Measurements from ENCODE around the gene DSCAM. TPM values are rescaled to one million over a fixed set of nuclear protein-coding genes. Genes with fewer than 3 reads are reported as not detected.

Gene DSCAM
- total RNA-seq, 1 donor from 2014 or later: 0.06 TPM

DNA sequence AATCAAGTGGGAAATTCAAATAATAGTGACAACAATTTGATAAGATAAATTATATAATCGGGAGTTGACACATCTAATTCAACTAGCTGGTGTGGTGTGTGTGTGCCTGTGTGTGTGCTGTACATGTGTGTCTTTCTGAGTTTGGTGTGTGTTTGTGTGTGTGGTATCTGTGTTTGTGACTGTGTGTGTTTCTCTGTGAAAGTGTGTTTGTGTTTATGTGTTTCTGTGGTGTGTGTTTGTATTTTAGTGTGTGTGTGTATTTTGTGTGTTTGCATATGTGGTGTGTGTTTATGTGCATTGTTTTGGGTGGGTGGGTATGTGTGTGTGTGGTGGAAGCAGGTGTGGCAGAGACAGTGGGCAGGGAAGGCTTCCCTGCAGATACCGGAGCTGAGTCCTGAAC lies 4.8 kb upstream of the DSCAM start:
- intact Hi-C loops (cut with DNase I): no loop called here
- TF ChIP-seq, protein P1, sequence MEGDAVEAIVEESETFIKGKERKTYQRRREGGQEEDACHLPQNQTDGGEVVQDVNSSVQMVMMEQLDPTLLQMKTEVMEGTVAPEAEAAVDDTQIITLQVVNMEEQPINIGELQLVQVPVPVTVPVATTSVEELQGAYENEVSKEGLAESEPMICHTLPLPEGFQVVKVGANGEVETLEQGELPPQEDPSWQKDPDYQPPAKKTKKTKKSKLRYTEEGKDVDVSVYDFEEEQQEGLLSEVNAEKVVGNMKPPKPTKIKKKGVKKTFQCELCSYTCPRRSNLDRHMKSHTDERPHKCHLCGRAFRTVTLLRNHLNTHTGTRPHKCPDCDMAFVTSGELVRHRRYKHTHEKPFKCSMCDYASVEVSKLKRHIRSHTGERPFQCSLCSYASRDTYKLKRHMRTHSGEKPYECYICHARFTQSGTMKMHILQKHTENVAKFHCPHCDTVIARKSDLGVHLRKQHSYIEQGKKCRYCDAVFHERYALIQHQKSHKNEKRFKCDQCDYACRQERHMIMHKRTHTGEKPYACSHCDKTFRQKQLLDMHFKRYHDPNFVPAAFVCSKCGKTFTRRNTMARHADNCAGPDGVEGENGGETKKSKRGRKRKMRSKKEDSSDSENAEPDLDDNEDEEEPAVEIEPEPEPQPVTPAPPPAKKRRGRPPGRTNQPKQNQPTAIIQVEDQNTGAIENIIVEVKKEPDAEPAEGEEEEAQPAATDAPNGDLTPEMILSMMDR (IDR thresholded peaks at IDR 0.05): no peak
- Histone ChIP-seq H3K27ac (no peak overlapping the region), H3K9me3 (no peaks in the 10 kb centered on the region), H3K4me3 (no peak overlapping the region), H3K4me1 (no peaks in the 10 kb centered on the region), H3K27me3 (ENCODE audit: low read depth) (peaks cover 18% of the 10 kb centered on the region), H3K36me3 (no peaks in the 10 kb centered on the region)
- no peak for ATAC-seq
- DNase-seq: no peak

DNA sequence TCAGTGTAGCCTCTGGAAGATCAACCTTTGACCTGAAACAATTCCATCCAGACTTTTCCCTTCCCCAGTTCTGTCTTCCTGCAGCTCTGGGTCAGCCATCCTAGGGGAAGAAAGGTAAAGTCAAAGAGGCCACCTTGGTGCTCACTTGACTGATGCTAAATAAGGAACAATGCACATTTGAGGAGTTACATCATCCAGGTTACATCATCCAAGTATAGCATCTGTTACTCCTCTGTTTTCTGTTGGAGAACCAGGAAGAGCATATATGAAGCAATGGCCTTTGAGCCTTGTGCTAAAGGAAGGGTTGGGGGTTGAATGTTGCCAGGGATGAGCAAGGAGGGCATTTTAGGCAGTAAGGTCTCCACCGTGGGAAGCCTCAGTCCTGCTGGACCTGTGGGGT lies 3.1 kb upstream of the DSCAM start:
- DNase-seq (no peak), ATAC-seq (no peak)
- Histone ChIP-seq H3K27me3 (ENCODE audit: low read depth) (peaks cover 29% of the 10 kb centered on the region), H3K4me1 (no peaks in the 10 kb centered on the region), H3K9me3 (no peaks in the 10 kb centered on the region), H3K36me3 (no peaks in the 10 kb centered on the region), H3K27ac (no peak overlapping the region), H3K4me3 (no peak overlapping the region)
- TF ChIP-seq, protein P1 (IDR thresholded peaks at IDR 0.05): no peak
- intact Hi-C loops (cut with DNase I): no loop called here

DNA sequence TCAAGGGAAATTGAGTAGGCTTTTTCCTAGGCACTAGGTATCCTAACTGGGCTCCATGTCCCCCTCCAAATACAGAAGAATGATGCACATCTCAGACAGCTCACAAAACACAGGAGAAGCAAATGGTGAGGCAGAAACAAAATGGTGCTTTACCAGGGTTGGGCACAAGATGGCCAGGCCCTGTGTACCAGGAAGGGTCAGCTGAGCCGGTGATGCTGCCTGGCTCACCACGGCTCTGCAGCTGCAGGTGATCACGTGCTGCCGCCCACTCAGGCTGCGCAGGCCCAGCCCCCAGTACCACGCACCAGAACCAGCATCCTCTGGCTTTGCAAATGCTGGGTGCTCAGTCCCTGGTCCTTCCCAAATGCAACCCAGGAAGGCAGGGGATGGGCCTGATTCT lies 993 bp upstream of the DSCAM start:
- DNase-seq (no peak), ATAC-seq (no peak)
- H3K4me1 ChIP-seq: no peaks in the 10 kb centered on the region
- peaks cover 34% of the 10 kb centered on the region for H3K27me3 ChIP-seq (ENCODE audit: low read depth)
- no peaks in the 10 kb centered on the region for H3K9me3 ChIP-seq
- H3K27ac ChIP-seq: no peak overlapping the region
- H3K4me3 ChIP-seq: no peak overlapping the region
- TF ChIP-seq, protein P1 (IDR thresholded peaks at IDR 0.05): no peak
- intact Hi-C loops (cut with DNase I): no loop called here
- H3K36me3 ChIP-seq: no peaks in the 10 kb centered on the region

DNA sequence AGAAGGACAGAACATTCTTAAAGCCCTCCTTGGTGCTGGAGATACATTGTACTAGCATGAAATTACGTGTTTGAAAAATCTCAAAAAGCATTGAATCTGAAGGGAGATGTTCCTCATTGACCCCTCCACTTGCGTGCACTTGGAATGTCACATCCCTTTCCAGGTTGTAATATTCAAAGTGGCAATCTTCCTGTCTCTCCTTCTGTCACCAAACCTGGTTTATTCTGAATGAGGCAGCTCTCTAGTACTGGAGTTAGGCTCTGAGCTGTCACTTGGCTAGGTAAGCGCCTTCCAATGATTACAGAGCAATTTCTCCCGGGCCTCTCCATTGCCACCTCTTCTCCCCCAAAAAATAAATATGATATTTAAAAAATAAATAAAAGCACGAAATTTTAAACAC lies 855 bp downstream of the DSCAM start:
- DNase-seq: no peak
- no peaks in the 10 kb centered on the region for H3K4me1 ChIP-seq
- intact Hi-C loops (cut with DNase I): no loop called here
- TF ChIP-seq, protein P1 (IDR thresholded peaks at IDR 0.05): no peak
- H3K9me3 ChIP-seq: no peaks in the 10 kb centered on the region
- peaks cover 40% of the 10 kb centered on the region for H3K27me3 ChIP-seq (ENCODE audit: low read depth)
- no peak overlapping the region for H3K27ac ChIP-seq
- no peak overlapping the region for H3K4me3 ChIP-seq
- ATAC-seq: no peak
- H3K36me3 ChIP-seq: no peaks in the 10 kb centered on the region

DNA sequence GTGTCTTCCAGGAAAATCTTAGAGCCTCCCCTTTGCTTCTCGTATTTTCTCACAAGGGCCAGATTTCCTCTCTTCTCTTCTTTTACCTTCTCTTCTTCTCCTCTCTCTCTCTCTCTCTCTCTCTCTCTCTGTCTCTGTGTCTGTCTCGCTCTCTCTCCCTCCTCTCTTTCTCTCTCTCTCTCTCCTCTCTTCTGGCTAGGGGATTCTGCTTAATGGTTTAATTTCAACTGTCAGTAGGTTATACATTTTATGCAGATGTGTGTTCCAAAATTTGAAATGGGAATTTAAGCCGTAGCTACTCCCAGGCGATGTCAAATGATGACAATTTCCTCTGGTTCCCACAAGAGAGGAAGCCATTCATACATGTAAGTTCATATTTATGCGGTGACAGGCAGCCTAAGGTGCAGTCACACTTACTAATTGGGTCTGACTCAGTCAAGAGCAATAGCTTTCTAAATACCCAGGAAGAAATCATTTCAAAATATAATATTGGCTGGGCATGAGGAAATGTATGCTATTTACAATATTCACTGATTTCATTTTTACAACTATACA lies 1.4 kb downstream of the DSCAM start:
- Histone ChIP-seq H3K27me3 (ENCODE audit: low read depth) (peaks cover 42% of the 10 kb centered on the region), H3K9me3 (no peaks in the 10 kb centered on the region)

More for the DNA sequence above, 1.4 kb downstream of the DSCAM start:
- intact Hi-C loops (cut with DNase I): no loop called here
- DNase-seq (no peak), ATAC-seq (no peak)
- H3K4me1 ChIP-seq: no peaks in the 10 kb centered on the region
- H3K27ac ChIP-seq: no peak overlapping the region
- no peaks in the 10 kb centered on the region for H3K36me3 ChIP-seq
- TF ChIP-seq, protein P1 (IDR thresholded peaks at IDR 0.05): no peak
- H3K4me3 ChIP-seq: no peak overlapping the region

Measured in lower lobe of right lung (tissue), 2 donors.